Activated CD4-positive, alpha-beta T cell treated with anti-CD3 and anti-CD28 coated beads, Interleukin-2, amount 50 U/mL, for 1 hour (primary cell): ENCODE measurements around the gene NOBOX.
"Not testable (repeated sequence)": the region's sequence is repeated elsewhere in the genome, so short reads cannot be mapped to it uniquely, and the experiment has no call there.

Source experiments
- DNase-seq: peaks from one replicate; pipeline ENCODE4 v3.0.0-alpha.2; 2020

Gene NOBOX

GRCh38 chr7:144391014-144391413, 12.5 kb downstream of the NOBOX start:
- no peak for DNase-seq

GRCh38 chr7:144390481-144390880, 13.0 kb downstream of the NOBOX start:
- no peak for DNase-seq

- DNase-seq = no peak
These were observed 14.5 kb downstream of the NOBOX start for GRCh38 chr7:144388950-144389349.

GRCh38 chr7:144386741-144387140, 16.8 kb downstream of the NOBOX start:
- DNase-seq = no peak

- no peak for DNase-seq
These were observed 18.8 kb downstream of the NOBOX start for GRCh38 chr7:144384555-144385245.

- DNase-seq = no peak
These were observed 19.4 kb downstream of the NOBOX start for GRCh38 chr7:144384071-144384470.

GRCh38 chr7:144379776-144380384, 23.6 kb downstream of the NOBOX start:
- DNase-seq = no peak

- DNase-seq = no peak
These were observed 24.8 kb downstream of the NOBOX start for GRCh38 chr7:144378651-144379050.

GRCh38 chr7:144369221-144369620, 34.3 kb downstream of the NOBOX start:
- not testable (repeated sequence) for DNase-seq

- DNase-seq = not testable (repeated sequence)
These were observed 36.2 kb downstream of the NOBOX start for GRCh38 chr7:144367250-144367649.

- not testable (repeated sequence) for DNase-seq
These were observed 38.0 kb downstream of the NOBOX start for GRCh38 chr7:144365523-144365922.

- not testable (repeated sequence) for DNase-seq
These were observed 41.4 kb downstream of the NOBOX start for GRCh38 chr7:144362061-144362460.

- not testable (repeated sequence) for DNase-seq
These were observed 46.6 kb downstream of the NOBOX start for GRCh38 chr7:144356860-144357259.

- not testable (repeated sequence) for DNase-seq
These were observed 47.3 kb downstream of the NOBOX start for GRCh38 chr7:144356185-144356584.

GRCh38 chr7:144355176-144355822, 48.2 kb downstream of the NOBOX start, which contains the start of gene ARHGEF5:
Gene ARHGEF5 (plus strand): TSS chr7:144355402. CDS start chr7:144362670, 7,268 bp downstream.
- not testable (repeated sequence) for DNase-seq

GRCh38 chr7:144351667-144352066, 51.8 kb downstream of the NOBOX start:
- DNase-seq = not testable (repeated sequence)

- not testable (repeated sequence) for DNase-seq
These were observed 54.9 kb downstream of the NOBOX start for GRCh38 chr7:144348625-144349024.
